ENCODE measurements around the gene SV2B. TPM values are rescaled to one million over a fixed set of nuclear protein-coding genes. Genes with fewer than 3 reads are reported as not detected.

Gene SV2B
- total RNA-seq, 1 experiment from 2014 or later: not detected

DNA sequence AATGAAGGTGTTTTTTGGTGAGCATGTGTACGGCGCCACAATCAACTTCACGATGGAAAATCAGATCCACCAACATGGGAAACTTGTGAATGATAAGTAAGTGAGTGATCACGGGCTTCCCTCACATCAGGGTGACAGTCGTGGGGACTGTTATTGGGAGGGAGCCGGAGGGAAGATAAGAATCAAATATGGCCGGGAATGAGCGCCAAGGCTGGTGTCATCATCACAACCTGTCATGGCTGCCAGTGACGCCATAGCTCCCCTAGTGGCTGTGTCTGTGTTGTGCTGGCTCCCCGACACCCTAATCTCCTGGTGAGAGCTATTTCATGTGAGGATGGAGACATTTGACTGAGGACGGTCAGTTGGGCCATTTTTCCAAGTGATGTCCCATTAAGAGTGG, 168.5 kb downstream of the SV2B start:
- no peaks in the 10 kb centered on the region for H3K79me2 ChIP-seq (ENCODE audit: insufficient read depth, low read length)
- H3K4me3 ChIP-seq (replicated peaks in 1 of 2; ENCODE audit: low read depth in 1 of 2, low read length in 2 of 2): no peak overlapping the region
- H3K9me2 ChIP-seq (ENCODE audit: insufficient read depth): no peaks in the 10 kb centered on the region
- H3K4me1 ChIP-seq (ENCODE audit: control insufficient read depth in 1 of 2, insufficient read depth in 2 of 2, low read length in 2 of 2): peaks cover 0 to 6% of the 10 kb centered on the region in 2 experiments; a peak in 1 of 4 replicates
- BruUV-seq (replicated peaks): no TSS peak
- POLR2A ChIA-PET: interaction anchor here (0.8 kb wide), 1 partner anchor 213 kb away, joined by 3 read pairs; no protein-coding TSS in a partner anchor
- CTCF ChIA-PET: interaction anchor here (0.7 to 2.6 kb wide), 9 partner anchors 10 to 975 kb away, joined by 3 to 11 read pairs (median 7); partner anchors contain the start of genes HDDC3 and RCCD1
- RAD21 ChIA-PET (ENCODE audit: low non-redundant PET in 1 of 2, low total read pairs in 2 of 2, uncharacterized antibody in 2 of 2, unreplicated experiment in 2 of 2): interaction anchor here in 1 of 2 experiments (0.7 to 1.3 kb wide), 2 partner anchors 10 to 213 kb away, joined by 3 read pairs; no protein-coding TSS in a partner anchor
- intact Hi-C loops (cut with micrococcal nuclease): no loop called here
- peak overlapping the region; percentile 69 for H2AFZ ChIP-seq (ENCODE audit: low read depth, low read length, poor library complexity, severe bottlenecking)
- peak; percentile 44 for DNase-seq (ENCODE audit: low read depth, low spot score)
- no peaks in the 10 kb centered on the region for H3K36me3 ChIP-seq (ENCODE audit: control insufficient read depth in 1 of 2, insufficient read depth in 2 of 2, low read length in 2 of 2)
- peak; percentile 90 for TF ChIP-seq YY1 (IDR thresholded peaks at IDR 0.05; ENCODE audit: extremely low read depth, insufficient replicate concordance, low read depth, low read length)
- TF ChIP-seq, protein P1, sequence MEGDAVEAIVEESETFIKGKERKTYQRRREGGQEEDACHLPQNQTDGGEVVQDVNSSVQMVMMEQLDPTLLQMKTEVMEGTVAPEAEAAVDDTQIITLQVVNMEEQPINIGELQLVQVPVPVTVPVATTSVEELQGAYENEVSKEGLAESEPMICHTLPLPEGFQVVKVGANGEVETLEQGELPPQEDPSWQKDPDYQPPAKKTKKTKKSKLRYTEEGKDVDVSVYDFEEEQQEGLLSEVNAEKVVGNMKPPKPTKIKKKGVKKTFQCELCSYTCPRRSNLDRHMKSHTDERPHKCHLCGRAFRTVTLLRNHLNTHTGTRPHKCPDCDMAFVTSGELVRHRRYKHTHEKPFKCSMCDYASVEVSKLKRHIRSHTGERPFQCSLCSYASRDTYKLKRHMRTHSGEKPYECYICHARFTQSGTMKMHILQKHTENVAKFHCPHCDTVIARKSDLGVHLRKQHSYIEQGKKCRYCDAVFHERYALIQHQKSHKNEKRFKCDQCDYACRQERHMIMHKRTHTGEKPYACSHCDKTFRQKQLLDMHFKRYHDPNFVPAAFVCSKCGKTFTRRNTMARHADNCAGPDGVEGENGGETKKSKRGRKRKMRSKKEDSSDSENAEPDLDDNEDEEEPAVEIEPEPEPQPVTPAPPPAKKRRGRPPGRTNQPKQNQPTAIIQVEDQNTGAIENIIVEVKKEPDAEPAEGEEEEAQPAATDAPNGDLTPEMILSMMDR (IDR thresholded peaks at IDR 0.05 in 2 of 3, conservative IDR thresholded peaks at IDR 0.05 in 1 of 3; ENCODE audit: borderline replicate concordance in 1 of 3, insufficient read depth in 1 of 3, low read depth in 2 of 3, low read length in 2 of 3): peak in 2 of 3 experiments; percentile 66 to 74; a peak in 4 of 6 replicates
- no peak for TF ChIP-seq SP1 (IDR thresholded peaks at IDR 0.05; ENCODE audit: low read depth)
- TF ChIP-seq, protein P2, sequence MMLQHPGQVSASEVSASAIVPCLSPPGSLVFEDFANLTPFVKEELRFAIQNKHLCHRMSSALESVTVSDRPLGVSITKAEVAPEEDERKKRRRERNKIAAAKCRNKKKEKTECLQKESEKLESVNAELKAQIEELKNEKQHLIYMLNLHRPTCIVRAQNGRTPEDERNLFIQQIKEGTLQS (IDR thresholded peaks at IDR 0.05): peak; percentile 36; the same call in 1 of the 2 replicates
- TF ChIP-seq, protein P3, sequence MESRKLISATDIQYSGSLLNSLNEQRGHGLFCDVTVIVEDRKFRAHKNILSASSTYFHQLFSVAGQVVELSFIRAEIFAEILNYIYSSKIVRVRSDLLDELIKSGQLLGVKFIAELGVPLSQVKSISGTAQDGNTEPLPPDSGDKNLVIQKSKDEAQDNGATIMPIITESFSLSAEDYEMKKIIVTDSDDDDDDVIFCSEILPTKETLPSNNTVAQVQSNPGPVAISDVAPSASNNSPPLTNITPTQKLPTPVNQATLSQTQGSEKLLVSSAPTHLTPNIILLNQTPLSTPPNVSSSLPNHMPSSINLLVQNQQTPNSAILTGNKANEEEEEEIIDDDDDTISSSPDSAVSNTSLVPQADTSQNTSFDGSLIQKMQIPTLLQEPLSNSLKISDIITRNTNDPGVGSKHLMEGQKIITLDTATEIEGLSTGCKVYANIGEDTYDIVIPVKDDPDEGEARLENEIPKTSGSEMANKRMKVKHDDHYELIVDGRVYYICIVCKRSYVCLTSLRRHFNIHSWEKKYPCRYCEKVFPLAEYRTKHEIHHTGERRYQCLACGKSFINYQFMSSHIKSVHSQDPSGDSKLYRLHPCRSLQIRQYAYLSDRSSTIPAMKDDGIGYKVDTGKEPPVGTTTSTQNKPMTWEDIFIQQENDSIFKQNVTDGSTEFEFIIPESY (IDR thresholded peaks at IDR 0.05; ENCODE audit: extremely low read depth, insufficient replicate concordance, low read length): no peak
- TF ChIP-seq CBX3 (IDR thresholded peaks at IDR 0.05; ENCODE audit: low read depth): peak; percentile 91
- peak; percentile 83 for ATAC-seq
- H3K4me2 ChIP-seq (ENCODE audit: low read length): peak overlapping the region; percentile 20; the same call in 1 of the 2 replicates
- H3K9ac ChIP-seq (ENCODE audit: low read length): no peak overlapping the region
- no peaks in the 10 kb centered on the region; the same call in 1 of the 2 replicates for H3K27me3 ChIP-seq (ENCODE audit: insufficient read depth, low read length)
- no peaks in the 10 kb centered on the region for H4K20me1 ChIP-seq (ENCODE audit: insufficient read depth)
- H3K27ac ChIP-seq (ENCODE audit: low read depth, low read length): no peak overlapping the region
- H3K9me3 ChIP-seq (ENCODE audit: control insufficient read depth in 1 of 2, insufficient read depth in 1 of 2, low read depth in 1 of 2, low read length in 2 of 2): no peaks in the 10 kb centered on the region
